Loucy (cell line): ENCODE results near the gene SOBP.

ENCODE experiments used
- H2AFZ ChIP-seq: fragments of 200-600 bp; sonication (generic); 2 replicates; pipeline ENCODE4 v1.6.0; 2016; ENCODE audit warnings: antibody characterized with exemption, mild to moderate bottlenecking, low read length, moderate library complexity
- H3F3A ChIP-seq: fragments of 200-600 bp; 2 replicates; pipeline ENCODE4 v1.6.0; 2016; ENCODE audit warnings: antibody characterized with exemption, low read depth, mild to moderate bottlenecking
- H3K27me3 ChIP-seq: fragments of 200-600 bp; sonication (generic); 2 replicates; pipeline ENCODE4 v1.6.1; 2014; ENCODE audit warnings: low read length, mild to moderate bottlenecking; ENCODE audit not compliant: insufficient read depth, poor library complexity, severe bottlenecking
- H3K36me3 ChIP-seq: fragments of 200-600 bp; sonication (generic); 2 replicates; pipeline ENCODE4 v1.6.1; 2016; ENCODE audit warnings: low read length; ENCODE audit not compliant: insufficient read depth
- H3K4me1 ChIP-seq: fragments of 200-600 bp; sonication (generic); 2 replicates; pipeline ENCODE4 v1.5.1; 2014; ENCODE audit warnings: low read length, mild to moderate bottlenecking; ENCODE audit not compliant: insufficient read depth, poor library complexity, severe bottlenecking
- H3K4me2 ChIP-seq: fragments of 200-600 bp; sonication (generic); 2 replicates; pipeline ENCODE4 v1.6.0; 2014; ENCODE audit warnings: antibody characterized with exemption, low read length, low read depth, mild to moderate bottlenecking; ENCODE audit not compliant: poor library complexity, severe bottlenecking
- H3K4me3 ChIP-seq: fragments of 200-600 bp; sonication (generic); 2 replicates; pipeline ENCODE4 v1.5.1; 2014; ENCODE audit warnings: low read length, mild to moderate bottlenecking, mixed read lengths; ENCODE audit not compliant: poor library complexity, severe bottlenecking
- H3K79me2 ChIP-seq: fragments of 200-600 bp; sonication (generic); 2 replicates; pipeline ENCODE4 v1.6.1; 2014; ENCODE audit warnings: low read length; ENCODE audit not compliant: insufficient read depth
- H3K9ac ChIP-seq: fragments of 200-600 bp; sonication (generic); 2 replicates; pipeline ENCODE4 v1.6.0; 2014; ENCODE audit warnings: mild to moderate bottlenecking, low read depth, low read length, moderate library complexity; ENCODE audit not compliant: poor library complexity, severe bottlenecking
- H3K9me2 ChIP-seq: fragments of 200-600 bp; sonication (generic); replicated peaks from 2 replicates; pipeline ENCODE4 v1.6.1; 2016; ENCODE audit warnings: low read depth, low read length, mixed read lengths
- H3K9me3 ChIP-seq: fragments of 200-600 bp; sonication (generic); 2 replicates; pipeline ENCODE4 v1.6.1; 2014; ENCODE audit warnings: mild to moderate bottlenecking, antibody characterized with exemption, low read length, low read depth; ENCODE audit not compliant: insufficient read depth
- H4K20me1 ChIP-seq: fragments of 200-600 bp; sonication (generic); 2 replicates; pipeline ENCODE4 v1.6.0; 2014; ENCODE audit warnings: antibody characterized with exemption, low read length, mild to moderate bottlenecking; ENCODE audit not compliant: insufficient read depth, poor library complexity, severe bottlenecking
- CTCF ChIP-seq: fragments of 200-600 bp; sonication (generic); conservative IDR thresholded peaks from 2 replicates; pipeline ENCODE4 v1.5.1; 2014; ENCODE audit warnings: mild to moderate bottlenecking, antibody characterized with exemption, low read length
- EZH2phosphoT487 ChIP-seq: fragments of 200-600 bp; IDR thresholded peaks from 2 replicates; pipeline ENCODE4 v1.6.1; 2018; ENCODE audit warnings: antibody characterized with exemption, mild to moderate bottlenecking, moderate library complexity, borderline replicate concordance

SOBP gene

DNA sequence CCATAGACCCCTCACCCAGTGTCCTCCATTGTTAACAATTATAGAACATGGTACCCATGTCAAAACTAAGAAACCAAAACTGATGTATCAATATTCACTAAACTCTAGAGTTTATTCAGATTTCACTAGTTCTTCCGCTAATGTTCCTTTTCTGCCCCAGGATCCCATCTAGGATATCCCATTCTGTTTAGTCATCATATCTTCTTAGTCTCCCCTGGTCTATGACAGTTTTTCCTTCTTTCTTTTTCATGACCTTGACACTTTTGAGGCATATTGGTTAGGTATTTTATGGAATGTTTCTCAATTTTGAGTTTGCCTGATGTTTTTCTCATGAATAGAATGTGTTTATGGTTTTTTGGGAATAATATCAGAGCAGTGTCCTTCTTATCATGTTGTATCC is 187.5 kb downstream of the SOBP start:
- H2AFZ ChIP-seq = no peak overlapping the region
- H3K9ac ChIP-seq = no peak overlapping the region
- TF ChIP-seq EZH2phosphoT487 (no peak), CTCF (no peak)
- no peak overlapping the region for H3K4me3 ChIP-seq
- no peaks in the 10 kb centered on the region for H3K9me3 ChIP-seq
- H3K9me2 ChIP-seq = no peaks in the 10 kb centered on the region
- no peaks in the 10 kb centered on the region for H3K36me3 ChIP-seq
- no peaks in the 10 kb centered on the region for H3K4me1 ChIP-seq
- H3K79me2 ChIP-seq = no peaks in the 10 kb centered on the region
- H3K27me3 ChIP-seq = no peaks in the 10 kb centered on the region
- H3F3A ChIP-seq = no peaks in the 10 kb centered on the region
- H4K20me1 ChIP-seq = no peaks in the 10 kb centered on the region
- no peak overlapping the region for H3K4me2 ChIP-seq

DNA sequence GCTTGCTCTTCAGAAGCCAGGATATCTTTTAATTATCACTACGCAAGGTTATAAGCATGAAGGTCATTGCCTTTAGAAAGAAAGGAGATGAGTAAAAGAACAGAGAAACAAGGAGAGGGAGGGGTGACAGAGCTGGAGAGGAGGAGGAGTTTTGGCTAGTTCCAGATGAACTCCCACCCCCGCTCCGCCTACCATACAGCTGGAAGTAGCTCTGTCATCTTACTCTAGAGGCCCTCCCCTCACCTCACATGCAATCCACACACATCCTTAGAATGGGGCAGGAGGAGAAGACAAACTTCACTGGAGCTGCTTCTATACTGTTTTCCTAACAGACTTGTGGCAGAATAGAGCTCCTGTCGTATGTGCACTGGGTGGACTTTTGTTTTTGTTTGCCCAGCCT is 189.5 kb downstream of the SOBP start:
- H3K4me1 ChIP-seq = no peaks in the 10 kb centered on the region
- H3K36me3 ChIP-seq = no peaks in the 10 kb centered on the region
- TF ChIP-seq EZH2phosphoT487 (no peak), CTCF (no peak)
- H4K20me1 ChIP-seq = no peaks in the 10 kb centered on the region
- no peaks in the 10 kb centered on the region for H3K27me3 ChIP-seq
- H3K9me3 ChIP-seq = no peaks in the 10 kb centered on the region
- no peak overlapping the region for H3K4me2 ChIP-seq
- H3K9ac ChIP-seq = no peak overlapping the region
- H3K79me2 ChIP-seq = no peaks in the 10 kb centered on the region
- peak overlapping the region; percentile 47; the same call in 1 of the 2 replicates for H2AFZ ChIP-seq
- H3K9me2 ChIP-seq = no peaks in the 10 kb centered on the region
- H3K4me3 ChIP-seq = no peak overlapping the region
- no peaks in the 10 kb centered on the region for H3F3A ChIP-seq

DNA sequence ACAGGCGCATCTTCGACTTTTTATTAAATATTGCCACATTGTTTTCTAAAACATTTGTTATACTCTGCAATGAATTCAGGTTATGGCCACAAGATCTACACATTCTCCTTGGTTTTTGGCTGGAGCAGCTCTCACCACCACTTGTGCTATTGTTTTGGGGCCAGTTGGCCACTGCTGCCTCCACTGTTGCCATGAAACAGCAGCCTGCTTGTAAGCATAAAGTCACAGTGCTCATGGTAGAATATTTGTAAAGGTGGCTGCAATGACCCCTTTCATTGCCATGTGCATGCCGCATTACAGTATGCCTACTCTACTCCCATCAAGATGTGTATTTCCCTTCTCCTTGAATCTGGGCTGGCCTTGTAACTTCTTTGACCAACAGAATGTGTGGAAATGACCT is 192.8 kb downstream of the SOBP start:
- no peaks in the 10 kb centered on the region for H3F3A ChIP-seq
- H2AFZ ChIP-seq = no peak overlapping the region
- H3K36me3 ChIP-seq = no peaks in the 10 kb centered on the region
- no peaks in the 10 kb centered on the region for H3K9me3 ChIP-seq
- TF ChIP-seq EZH2phosphoT487 (no peak), CTCF (no peak)
- H3K27me3 ChIP-seq = no peaks in the 10 kb centered on the region
- H3K4me1 ChIP-seq = no peaks in the 10 kb centered on the region
- no peaks in the 10 kb centered on the region for H4K20me1 ChIP-seq
- no peaks in the 10 kb centered on the region for H3K9me2 ChIP-seq
- no peak overlapping the region for H3K9ac ChIP-seq
- H3K79me2 ChIP-seq = no peaks in the 10 kb centered on the region
- no peak overlapping the region for H3K4me2 ChIP-seq
- no peak overlapping the region for H3K4me3 ChIP-seq
